Activated CD8-positive, alpha-beta memory T cell treated with anti-CD3 and anti-CD28 coated beads for 36 hours (primary cell): Measurements from ENCODE around the gene RNH1. TPM values are rescaled to one million over a fixed set of nuclear protein-coding genes. Genes with fewer than 3 reads are reported as not detected.

Experiments
- CTCF ChIA-PET: fragments of 350-600 bp; sonication (Branson Sonifier 250); formaldehyde crosslinking; loops from one replicate; lab custom pipeline; 2021; ENCODE audit warnings: antibody characterized with exemption; lab: Charles Lee
- POLR2A ChIA-PET: fragments of 350-600 bp; sonication (Branson Sonifier 250); formaldehyde crosslinking; loops from one replicate; lab custom pipeline; 2021; ENCODE audit warnings: antibody characterized with exemption; lab: Charles Lee
- total RNA-seq, 2 experiments: library from RNA; stranded (reverse); gene quantifications; one replicate each; pipeline ENCODE4 v1.2.3, GENCODE V29; 2021

Gene RNH1
- total RNA-seq, 2 experiments from 2014 or later, result 120 TPM

DNA sequence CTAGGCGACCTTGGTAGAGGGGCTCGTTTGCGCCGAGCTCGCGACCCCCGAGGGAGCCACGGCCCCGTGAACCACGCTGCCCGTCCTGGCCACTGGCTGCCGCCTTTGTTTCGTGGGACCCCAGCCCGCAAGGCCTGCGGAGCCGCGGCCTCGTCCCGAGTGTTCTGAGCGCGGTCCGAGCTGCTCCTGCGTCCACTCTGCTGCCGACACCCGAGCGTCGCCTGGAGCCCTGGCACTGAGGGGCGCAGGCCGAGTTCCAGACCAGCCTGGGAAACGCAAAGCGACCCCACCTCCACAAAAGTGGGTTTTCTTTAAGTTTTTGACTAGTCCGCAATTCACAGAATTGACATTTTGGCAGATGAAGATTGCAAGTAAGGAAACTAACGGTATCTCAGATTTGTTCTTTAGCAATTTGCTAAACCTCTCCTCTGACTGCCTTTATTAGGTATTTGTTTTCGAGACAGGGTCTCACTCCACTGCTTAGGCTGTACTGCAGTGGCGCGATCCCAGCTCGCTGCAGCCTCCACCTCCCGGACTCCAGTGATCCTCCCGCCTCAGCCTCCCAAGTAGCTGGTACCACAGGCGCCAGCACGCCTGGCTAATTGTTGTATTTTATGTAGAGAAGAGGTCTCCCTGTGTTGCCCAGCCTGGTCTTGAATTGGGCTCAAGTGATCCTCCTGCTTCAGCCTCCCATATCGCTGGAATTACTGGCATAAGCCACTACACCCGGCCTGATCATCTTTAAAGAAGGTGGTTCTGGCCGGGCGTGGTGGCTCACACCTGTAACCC, 879 bp upstream of the RNH1 start:
- POLR2A ChIA-PET, result no interaction called here

GRCh38 chr11:506238-506994, 626 bp downstream of the RNH1 start:
- CTCF ChIA-PET, result interaction anchor here (0.7 to 6.0 kb wide), 3 partner anchors 12 to 57 kb away, joined by 3 to 26 read pairs (median 10); partner anchors contain the start of gene PTDSS2
- POLR2A ChIA-PET, result interaction anchor here (0.5 to 2.1 kb wide), 6 partner anchors 12 to 300 kb away, joined by 3 to 14 read pairs (median 7); partner anchors contain the start of genes HRAS, LRRC56 and PTDSS2

More for the DNA sequence above, 879 bp upstream of the RNH1 start:
- CTCF ChIA-PET, result interaction anchor here (2.0 to 6.0 kb wide), 2 partner anchors 11 to 59 kb away, joined by 10 to 26 read pairs; partner anchors contain the start of gene PTDSS2

- CTCF ChIA-PET, result interaction anchor here (6.0 kb wide), 1 partner anchor 14 kb away, joined by 26 read pairs; no protein-coding TSS in a partner anchor
- POLR2A ChIA-PET, result interaction anchor here (0.6 kb wide), 1 partner anchor 13 kb away, joined by 3 read pairs; no protein-coding TSS in a partner anchor
These were observed 2.1 kb downstream of the RNH1 start for GRCh38 chr11:504994-505344.

DNA sequence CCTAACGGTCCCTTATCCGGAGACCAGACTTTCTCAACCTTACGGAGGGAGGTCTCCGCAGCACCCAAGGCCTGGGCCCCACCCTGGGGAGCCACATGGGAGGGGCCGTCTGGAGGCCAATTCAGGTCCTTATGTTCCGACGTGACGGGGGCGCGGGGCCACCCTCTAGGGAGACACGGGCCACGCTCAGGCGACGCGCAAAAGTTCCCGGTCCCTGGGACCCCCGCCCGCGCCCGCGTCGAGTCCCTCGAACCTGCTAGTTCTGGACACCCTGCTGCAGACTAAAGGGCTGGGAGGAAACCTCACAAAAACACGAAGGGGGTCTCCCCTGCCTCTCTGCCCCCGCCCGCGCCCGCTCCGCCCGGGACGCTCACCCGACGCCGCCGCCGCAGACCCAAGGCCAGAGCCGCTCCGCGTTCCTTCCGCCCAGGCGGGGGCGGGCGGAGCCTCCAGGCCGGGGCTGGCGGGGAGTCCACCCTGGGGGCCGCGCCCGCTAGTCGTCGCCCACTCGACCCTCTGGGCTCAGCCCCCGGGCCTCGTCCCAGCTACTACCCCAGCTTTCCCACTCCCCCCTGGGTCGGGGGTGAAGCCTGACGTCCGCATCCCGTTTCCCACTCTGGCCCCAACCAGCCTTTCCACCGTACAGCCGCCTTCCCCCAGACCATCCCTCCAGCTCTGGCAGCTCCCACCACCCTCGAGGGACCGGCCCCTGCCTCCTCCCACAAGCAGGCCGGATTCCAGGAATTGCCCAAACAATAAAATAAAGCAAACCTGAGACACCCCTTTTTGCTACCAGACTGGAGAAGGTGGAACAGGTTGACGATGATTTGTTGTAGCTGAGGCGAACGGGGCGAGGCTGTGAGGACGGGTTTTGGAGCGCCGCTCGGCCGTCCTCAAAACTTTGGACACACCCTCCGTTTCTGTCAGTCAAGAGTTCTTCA, 2.7 kb downstream of the RNH1 start:
- POLR2A ChIA-PET, result interaction anchor here (0.6 kb wide), 1 partner anchor 14 kb away, joined by 3 read pairs; no protein-coding TSS in a partner anchor
- CTCF ChIA-PET, result interaction anchor here (1.2 to 6.0 kb wide), 3 partner anchors 14 to 56 kb away, joined by 3 to 26 read pairs (median 4); no protein-coding TSS in a partner anchor

GRCh38 chr11:503179-503981, 3.7 kb downstream of the RNH1 start:
- POLR2A ChIA-PET, result no interaction called here
- CTCF ChIA-PET, result interaction anchor here (0.8 to 1.2 kb wide), 3 partner anchors 10 to 55 kb away, joined by 3 to 4 read pairs (median 3); no protein-coding TSS in a partner anchor

GRCh38 chr11:502288-503178, 4.5 kb downstream of the RNH1 start:
- CTCF ChIA-PET, result interaction anchor here (0.8 kb wide), 1 partner anchor 9 kb away, joined by 3 read pairs; no protein-coding TSS in a partner anchor

GRCh38 chr11:501683-502287, 5.3 kb downstream of the RNH1 start:
- CTCF ChIA-PET, result no interaction called here

More at GRCh38 chr11:502288-503178, 4.5 kb downstream of the RNH1 start:
- POLR2A ChIA-PET, result no interaction called here

GRCh38 chr11:501001-501682, 5.9 kb downstream of the RNH1 start:
- POLR2A ChIA-PET, result no interaction called here
- CTCF ChIA-PET, result interaction anchor here (1.2 kb wide), 1 partner anchor 17 kb away, joined by 3 read pairs; no protein-coding TSS in a partner anchor

More at GRCh38 chr11:501683-502287, 5.3 kb downstream of the RNH1 start:
- POLR2A ChIA-PET, result no interaction called here

DNA sequence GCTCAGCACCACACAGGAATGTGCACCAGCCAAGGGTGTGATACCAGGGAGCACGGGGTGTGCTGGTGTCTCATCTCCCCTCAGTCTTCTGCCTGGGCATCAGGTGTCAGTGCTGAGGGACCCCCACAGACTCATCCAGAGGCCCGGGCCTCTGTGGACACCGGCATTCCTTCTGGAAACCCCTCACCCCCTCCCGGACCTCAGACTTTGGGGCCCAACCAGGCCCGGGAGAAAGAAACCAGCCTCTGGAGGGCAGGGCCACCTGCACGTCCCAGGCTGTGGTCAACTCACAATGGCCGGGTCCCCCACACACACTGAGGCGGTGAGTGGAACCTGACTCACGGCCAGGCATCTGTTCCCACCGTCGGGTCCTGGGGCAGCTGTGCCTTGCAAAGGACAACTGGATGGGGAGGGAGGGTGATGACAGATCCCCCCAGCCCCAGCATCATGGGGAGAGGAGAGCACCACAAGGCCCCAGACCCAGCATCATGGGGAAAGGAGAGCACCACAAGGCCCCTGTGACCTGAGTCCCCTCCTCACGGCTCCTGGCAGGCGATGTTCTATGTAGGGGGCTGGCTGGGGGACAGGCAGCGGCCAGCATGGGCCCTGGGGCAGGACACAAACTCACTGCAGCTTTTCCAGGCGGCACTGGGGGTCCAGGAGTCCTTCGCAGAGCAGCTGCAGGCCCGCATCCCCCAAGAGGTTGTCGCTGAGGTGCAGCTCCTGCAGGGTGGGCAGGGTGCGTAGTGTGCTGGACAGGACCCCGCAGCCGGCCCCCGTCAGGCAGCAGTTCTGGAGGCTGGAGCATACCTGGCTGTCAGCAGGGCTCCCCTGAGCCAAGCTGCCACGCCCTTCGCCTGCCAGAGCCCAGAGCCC, 7.6 kb downstream of the RNH1 start:
- ChIA-PET POLR2A (no interaction called here), CTCF (interaction anchor here (1.7 kb wide), 1 partner anchor 20 kb away, joined by 11 read pairs; no protein-coding TSS in a partner anchor)

GRCh38 chr11:498297-499181, 8.5 kb downstream of the RNH1 start:
- POLR2A ChIA-PET, result no interaction called here
- CTCF ChIA-PET, result interaction anchor here (1.7 kb wide), 1 partner anchor 20 kb away, joined by 11 read pairs; no protein-coding TSS in a partner anchor

- CTCF ChIA-PET, result interaction anchor here (1.7 kb wide), 1 partner anchor 21 kb away, joined by 11 read pairs; no protein-coding TSS in a partner anchor
- POLR2A ChIA-PET, result no interaction called here
These were observed 9.3 kb downstream of the RNH1 start for GRCh38 chr11:497565-498296.

- CTCF ChIA-PET, result no interaction called here
- POLR2A ChIA-PET, result no interaction called here
These were observed 10.0 kb downstream of the RNH1 start for GRCh38 chr11:496834-497564.
